ENCODE measurements around the gene RPN2.

RPN2 gene

DNA sequence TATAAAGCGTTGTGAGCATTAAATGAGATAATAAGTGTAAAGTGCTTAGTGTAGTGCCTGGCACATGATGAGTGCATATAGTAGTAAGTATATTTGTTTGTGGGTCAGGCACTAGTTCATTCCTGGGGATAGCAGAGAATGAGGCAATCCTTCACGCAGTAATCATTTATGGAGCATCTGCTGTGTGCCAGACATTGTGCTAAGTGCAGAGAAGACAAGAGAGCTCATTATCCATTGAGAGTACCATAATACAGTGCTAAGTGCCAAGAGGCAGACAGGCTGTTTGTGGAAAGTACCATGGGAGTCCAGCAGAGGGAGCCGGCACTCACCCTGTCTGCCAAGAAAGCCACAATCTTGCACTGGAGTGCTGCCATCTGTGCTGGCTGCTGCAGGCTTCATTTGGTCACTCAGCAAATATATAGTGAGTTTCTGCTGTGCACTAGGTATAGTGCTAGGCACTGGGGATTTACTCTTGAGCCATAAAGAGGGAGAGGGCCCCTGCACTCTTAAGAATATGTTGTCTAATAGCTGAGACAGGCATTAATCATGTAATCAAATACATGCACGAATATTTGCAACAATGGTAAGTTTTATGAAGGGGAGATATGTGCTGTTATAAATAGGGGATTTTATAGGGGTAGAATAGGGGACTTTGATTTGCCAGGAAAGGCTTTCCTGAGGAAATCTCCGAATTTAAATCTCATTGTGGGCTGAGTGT is 13.2 kb downstream of the RPN2 start:
- Mint-ChIP-seq H3K4me1 (peaks cover 78% of the 10 kb centered on the region), H3K27ac (ENCODE audit: low read depth) (peak overlapping the region; percentile 30), H3K4me3 (no peak overlapping the region), H3K36me3 (ENCODE audit: insufficient read depth) (peaks cover 40% of the 10 kb centered on the region), H3K9me3 (no peaks in the 10 kb centered on the region), H3K27me3 (no peaks in the 10 kb centered on the region)
- ATAC-seq (replicated peaks; ENCODE audit: extremely low read depth, poor library complexity, severe bottlenecking) (peak; percentile 57), DNase-seq (ENCODE audit: low spot score in 2 of 2) (peak; percentile 50 to 59)

GRCh38 chr20:37193226-37193625 is 14.1 kb downstream of the RPN2 start:
- ATAC-seq (replicated peaks; ENCODE audit: extremely low read depth, poor library complexity, severe bottlenecking) (no peak), DNase-seq (ENCODE audit: low spot score in 2 of 2) (no peak)
- no peaks in the 10 kb centered on the region for H3K9me3 Mint-ChIP-seq
- H3K4me1 Mint-ChIP-seq: peaks cover 74% of the 10 kb centered on the region
- no peak overlapping the region for H3K27ac Mint-ChIP-seq (ENCODE audit: low read depth)
- peaks cover 37% of the 10 kb centered on the region for H3K36me3 Mint-ChIP-seq (ENCODE audit: insufficient read depth)
- H3K4me3 Mint-ChIP-seq: no peak overlapping the region
- H3K27me3 Mint-ChIP-seq: no peaks in the 10 kb centered on the region

DNA sequence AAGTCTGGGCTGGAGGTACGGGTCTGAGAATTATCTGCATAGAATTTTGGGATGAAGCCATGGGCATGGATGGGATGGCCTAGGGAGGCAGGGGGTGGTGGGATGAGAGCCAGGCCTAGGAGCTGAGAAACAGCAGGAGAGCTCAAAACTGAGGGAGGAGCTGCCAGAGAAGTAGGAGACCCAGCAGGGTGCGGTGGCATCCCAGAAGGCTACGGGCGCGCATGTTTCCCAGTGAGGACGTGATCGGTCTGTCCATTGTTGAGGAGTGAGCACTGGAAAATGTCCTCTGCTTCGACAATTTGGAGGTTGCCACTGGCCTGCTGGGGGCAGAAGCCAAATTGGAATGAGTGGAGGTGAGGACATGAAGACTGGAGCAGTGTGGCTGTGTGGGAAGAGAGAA is 14.7 kb downstream of the RPN2 start:
- Mint-ChIP-seq H3K27me3 (no peaks in the 10 kb centered on the region), H3K4me1 (peaks cover 74% of the 10 kb centered on the region), H3K27ac (ENCODE audit: low read depth) (no peak overlapping the region), H3K4me3 (no peak overlapping the region), H3K9me3 (no peaks in the 10 kb centered on the region), H3K36me3 (ENCODE audit: insufficient read depth) (peaks cover 38% of the 10 kb centered on the region)
- ATAC-seq (replicated peaks; ENCODE audit: extremely low read depth, poor library complexity, severe bottlenecking) (no peak), DNase-seq (ENCODE audit: low spot score in 2 of 2) (no peak)

- DNase-seq (ENCODE audit: low spot score in 2 of 2) (no peak), ATAC-seq (replicated peaks; ENCODE audit: extremely low read depth, poor library complexity, severe bottlenecking) (no peak)
- Mint-ChIP-seq H3K36me3 (ENCODE audit: insufficient read depth) (peaks cover 36% of the 10 kb centered on the region), H3K4me3 (no peak overlapping the region), H3K4me1 (peaks cover 64% of the 10 kb centered on the region), H3K27me3 (no peaks in the 10 kb centered on the region), H3K9me3 (no peaks in the 10 kb centered on the region), H3K27ac (ENCODE audit: low read depth) (peak overlapping the region; percentile 36)
These were observed 15.7 kb downstream of the RPN2 start for GRCh38 chr20:37194621-37195417.

DNA sequence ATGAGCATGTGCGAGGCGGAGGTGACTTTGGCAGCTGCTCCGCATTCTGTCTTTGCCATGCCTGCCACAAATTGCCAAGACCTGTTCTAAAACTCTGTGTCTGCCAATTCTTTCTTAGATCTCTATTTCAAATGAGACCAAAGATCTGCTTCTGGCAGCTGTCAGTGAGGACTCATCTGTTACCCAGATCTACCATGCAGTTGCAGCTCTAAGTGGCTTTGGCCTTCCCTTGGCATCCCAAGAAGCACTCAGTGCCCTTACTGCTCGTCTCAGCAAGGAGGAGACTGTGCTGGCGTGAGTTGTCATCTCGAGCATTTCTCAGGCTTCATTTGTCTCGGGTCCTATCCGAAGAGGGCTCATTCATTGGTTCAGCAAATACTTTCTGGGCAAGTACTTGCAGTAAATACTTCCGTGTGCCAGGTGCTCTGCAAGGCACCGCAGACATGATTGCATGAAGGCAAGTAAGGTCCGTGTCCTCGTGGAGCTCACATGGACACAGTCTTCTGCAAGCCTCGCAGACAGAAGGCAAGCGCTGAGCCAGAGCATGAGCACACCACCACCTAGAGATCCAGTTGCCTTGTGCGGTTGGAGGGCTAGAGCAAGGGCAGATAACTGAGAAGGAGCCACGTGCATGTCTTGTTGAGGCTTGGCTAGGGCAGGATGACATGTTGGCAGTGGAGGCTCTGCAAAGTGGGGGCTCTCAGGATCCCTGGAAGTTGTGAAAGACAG is 20.0 kb downstream of the RPN2 start:
- no peaks in the 10 kb centered on the region for H3K9me3 Mint-ChIP-seq

GRCh38 chr20:37200376-37200775 is 21.2 kb downstream of the RPN2 start:
- no peaks in the 10 kb centered on the region for H3K9me3 Mint-ChIP-seq
- H3K36me3 Mint-ChIP-seq (ENCODE audit: insufficient read depth): peaks cover 57% of the 10 kb centered on the region
- no peaks in the 10 kb centered on the region for H3K27me3 Mint-ChIP-seq
- no peak overlapping the region for H3K4me3 Mint-ChIP-seq
- H3K27ac Mint-ChIP-seq (ENCODE audit: low read depth): no peak overlapping the region
- H3K4me1 Mint-ChIP-seq: peaks cover 21% of the 10 kb centered on the region
- ATAC-seq (replicated peaks; ENCODE audit: extremely low read depth, poor library complexity, severe bottlenecking) (no peak), DNase-seq (ENCODE audit: low spot score in 2 of 2) (no peak)

More for the DNA sequence above, 20.0 kb downstream of the RPN2 start:
- DNase-seq (ENCODE audit: low spot score in 2 of 2): no peak
- no peaks in the 10 kb centered on the region for H3K27me3 Mint-ChIP-seq
- peaks cover 52% of the 10 kb centered on the region for H3K36me3 Mint-ChIP-seq (ENCODE audit: insufficient read depth)
- peaks cover 29% of the 10 kb centered on the region for H3K4me1 Mint-ChIP-seq
- ATAC-seq (replicated peaks; ENCODE audit: extremely low read depth, poor library complexity, severe bottlenecking): no peak
- no peak overlapping the region for H3K27ac Mint-ChIP-seq (ENCODE audit: low read depth)
- H3K4me3 Mint-ChIP-seq: no peak overlapping the region

GRCh38 chr20:37200926-37201826 is 22.0 kb downstream of the RPN2 start:
- H3K27me3 Mint-ChIP-seq: no peaks in the 10 kb centered on the region
- H3K4me1 Mint-ChIP-seq: peaks cover 19% of the 10 kb centered on the region
- H3K27ac Mint-ChIP-seq (ENCODE audit: low read depth): no peak overlapping the region
- no peaks in the 10 kb centered on the region for H3K9me3 Mint-ChIP-seq
- no peak overlapping the region for H3K4me3 Mint-ChIP-seq
- peaks cover 59% of the 10 kb centered on the region for H3K36me3 Mint-ChIP-seq (ENCODE audit: insufficient read depth)
- DNase-seq (ENCODE audit: low spot score in 2 of 2) (no peak), ATAC-seq (replicated peaks; ENCODE audit: extremely low read depth, poor library complexity, severe bottlenecking) (no peak)

GRCh38 chr20:37201827-37202162 is 22.7 kb downstream of the RPN2 start:
- DNase-seq (ENCODE audit: low spot score in 2 of 2) (no peak), ATAC-seq (replicated peaks; ENCODE audit: extremely low read depth, poor library complexity, severe bottlenecking) (no peak)
- Mint-ChIP-seq H3K27ac (ENCODE audit: low read depth) (no peak overlapping the region), H3K4me3 (no peak overlapping the region), H3K4me1 (peaks cover 13% of the 10 kb centered on the region), H3K9me3 (no peaks in the 10 kb centered on the region), H3K36me3 (ENCODE audit: insufficient read depth) (peaks cover 63% of the 10 kb centered on the region), H3K27me3 (no peaks in the 10 kb centered on the region)

DNA sequence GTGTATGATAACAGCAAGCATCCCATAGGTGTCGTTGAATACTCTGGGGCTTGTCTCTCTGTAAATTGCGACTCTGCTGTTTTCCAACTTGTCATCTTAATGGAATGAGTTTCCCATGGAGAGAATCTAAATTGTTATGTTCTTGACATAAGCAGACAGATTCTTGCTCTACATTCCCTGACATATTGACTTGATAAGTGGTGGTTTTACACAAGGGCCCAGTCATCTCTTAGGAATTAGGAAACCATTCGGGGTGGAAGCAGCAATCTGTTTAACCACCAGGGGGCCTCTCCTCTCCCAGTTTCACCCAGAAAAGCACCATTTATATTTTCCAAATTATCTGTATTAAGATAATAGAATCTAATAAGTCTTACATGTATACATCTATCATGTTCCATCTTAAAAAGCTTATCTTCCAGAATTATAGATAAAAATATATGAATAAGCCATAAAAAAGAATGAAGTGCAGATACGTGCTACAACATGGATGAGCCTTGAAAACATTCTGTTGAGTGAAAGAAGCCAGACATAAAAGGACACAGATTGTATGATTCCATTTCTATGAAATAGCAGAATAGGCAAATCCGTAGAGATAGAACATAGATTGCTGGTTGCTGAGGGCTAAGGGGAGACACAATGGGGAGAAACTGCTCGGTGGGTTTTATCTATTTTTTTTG is 23.3 kb downstream of the RPN2 start:
- Mint-ChIP-seq H3K27me3 (no peaks in the 10 kb centered on the region), H3K4me3 (no peak overlapping the region), H3K9me3 (no peaks in the 10 kb centered on the region), H3K36me3 (ENCODE audit: insufficient read depth) (peaks cover 64% of the 10 kb centered on the region), H3K27ac (ENCODE audit: low read depth) (no peak overlapping the region), H3K4me1 (peaks cover 6% of the 10 kb centered on the region)
- ATAC-seq (replicated peaks; ENCODE audit: extremely low read depth, poor library complexity, severe bottlenecking) (no peak), DNase-seq (ENCODE audit: low spot score in 2 of 2) (no peak)

GRCh38 chr20:37204056-37204455 is 24.9 kb downstream of the RPN2 start:
- H3K9me3 Mint-ChIP-seq: no peaks in the 10 kb centered on the region

DNA sequence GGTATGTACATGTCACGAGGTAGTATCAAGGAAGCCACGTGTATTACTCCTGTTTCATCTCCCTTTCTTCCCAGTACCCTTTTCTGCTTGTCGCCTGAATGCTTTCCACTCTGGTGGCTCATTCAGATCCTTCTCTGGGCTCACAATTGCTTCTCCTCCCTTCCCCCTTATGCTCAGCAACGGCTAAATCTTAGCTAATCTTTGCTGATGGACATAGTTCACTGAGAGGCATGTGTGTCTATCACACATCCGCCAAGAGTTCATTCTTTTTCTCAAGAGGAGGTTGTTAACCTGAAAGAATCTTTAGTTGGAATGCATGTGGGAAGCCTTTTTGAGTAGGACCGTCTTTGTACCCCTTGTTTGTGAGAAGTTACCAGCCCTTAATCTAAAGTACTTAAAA is 26.0 kb downstream of the RPN2 start:
- H3K36me3 Mint-ChIP-seq (ENCODE audit: insufficient read depth): peaks cover 65% of the 10 kb centered on the region
- peaks cover 6% of the 10 kb centered on the region for H3K4me1 Mint-ChIP-seq
- H3K27ac Mint-ChIP-seq (ENCODE audit: low read depth): no peak overlapping the region
- H3K9me3 Mint-ChIP-seq: no peaks in the 10 kb centered on the region
- no peak for ATAC-seq (replicated peaks; ENCODE audit: extremely low read depth, poor library complexity, severe bottlenecking)
- no peak overlapping the region for H3K4me3 Mint-ChIP-seq
- H3K27me3 Mint-ChIP-seq: no peaks in the 10 kb centered on the region
- DNase-seq (ENCODE audit: low spot score in 2 of 2): no peak

More at GRCh38 chr20:37204056-37204455, 24.9 kb downstream of the RPN2 start:
- ATAC-seq (replicated peaks; ENCODE audit: extremely low read depth, poor library complexity, severe bottlenecking) (no peak), DNase-seq (ENCODE audit: low spot score in 2 of 2) (no peak)
- Mint-ChIP-seq H3K27me3 (no peaks in the 10 kb centered on the region), H3K4me1 (peaks cover 6% of the 10 kb centered on the region), H3K36me3 (ENCODE audit: insufficient read depth) (peaks cover 66% of the 10 kb centered on the region), H3K4me3 (no peak overlapping the region), H3K27ac (ENCODE audit: low read depth) (no peak overlapping the region)
